ENCODE results near the gene CDR2.

DNA sequence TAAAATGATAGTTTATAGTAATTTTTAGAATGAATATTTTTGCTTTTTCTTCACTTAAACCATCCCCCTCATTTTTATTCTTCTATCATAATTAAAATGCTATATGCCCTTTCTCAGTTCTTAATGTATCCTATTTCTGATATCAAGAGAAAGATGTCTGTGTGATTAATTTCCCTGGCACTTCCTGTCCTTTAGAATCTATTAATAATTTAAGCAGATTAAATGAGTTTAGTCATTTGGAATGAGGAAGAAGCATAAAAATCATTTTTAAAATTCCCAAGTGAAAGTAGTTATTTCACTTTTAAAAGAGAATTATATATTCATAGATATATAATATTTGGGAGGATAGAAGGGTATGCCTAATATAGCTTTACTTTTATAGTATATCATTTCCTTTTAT lies 27.8 kb upstream of the CDR2 start:
- TF ChIP-seq, protein P1, sequence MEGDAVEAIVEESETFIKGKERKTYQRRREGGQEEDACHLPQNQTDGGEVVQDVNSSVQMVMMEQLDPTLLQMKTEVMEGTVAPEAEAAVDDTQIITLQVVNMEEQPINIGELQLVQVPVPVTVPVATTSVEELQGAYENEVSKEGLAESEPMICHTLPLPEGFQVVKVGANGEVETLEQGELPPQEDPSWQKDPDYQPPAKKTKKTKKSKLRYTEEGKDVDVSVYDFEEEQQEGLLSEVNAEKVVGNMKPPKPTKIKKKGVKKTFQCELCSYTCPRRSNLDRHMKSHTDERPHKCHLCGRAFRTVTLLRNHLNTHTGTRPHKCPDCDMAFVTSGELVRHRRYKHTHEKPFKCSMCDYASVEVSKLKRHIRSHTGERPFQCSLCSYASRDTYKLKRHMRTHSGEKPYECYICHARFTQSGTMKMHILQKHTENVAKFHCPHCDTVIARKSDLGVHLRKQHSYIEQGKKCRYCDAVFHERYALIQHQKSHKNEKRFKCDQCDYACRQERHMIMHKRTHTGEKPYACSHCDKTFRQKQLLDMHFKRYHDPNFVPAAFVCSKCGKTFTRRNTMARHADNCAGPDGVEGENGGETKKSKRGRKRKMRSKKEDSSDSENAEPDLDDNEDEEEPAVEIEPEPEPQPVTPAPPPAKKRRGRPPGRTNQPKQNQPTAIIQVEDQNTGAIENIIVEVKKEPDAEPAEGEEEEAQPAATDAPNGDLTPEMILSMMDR (IDR thresholded peaks at IDR 0.05; ENCODE audit: poor library complexity), result no peak
- TF ChIP-seq EZH2phosphoT487 (IDR thresholded peaks at IDR 0.05; ENCODE audit: low read depth, severe bottlenecking, unreplicated experiment), result no peak
- no peak for TF ChIP-seq EZH2 (IDR thresholded peaks at IDR 0.05; ENCODE audit: borderline replicate concordance)
